Measurements from ENCODE around the gene PITHD1.
"Not testable (repeated sequence)": the region's sequence is repeated elsewhere in the genome, so short reads cannot be mapped to it uniquely, and the experiment has no call there.

The PITHD1 gene

GRCh38 chr1:23799570-23800399 lies 21.6 kb downstream of the PITHD1 start:
- DNase-seq, result peak; percentile 45

GRCh38 chr1:23800400-23801337 lies 22.5 kb downstream of the PITHD1 start, which contains the start of gene GALE:
TSS of gene GALE (minus strand) at chr1:23800754. CDS start at chr1:23799007, 1,747 bp downstream.
- peak; percentile 93 for DNase-seq

- no peak for DNase-seq
These were observed 23.1 kb downstream of the PITHD1 start for GRCh38 chr1:23801338-23801748.

- no peak for DNase-seq
These were observed 23.7 kb downstream of the PITHD1 start for GRCh38 chr1:23801876-23802275.

- not testable (repeated sequence) for DNase-seq
These were observed 24.7 kb downstream of the PITHD1 start for GRCh38 chr1:23802809-23803342.

GRCh38 chr1:23803674-23804073 lies 25.5 kb downstream of the PITHD1 start:
- no peak for DNase-seq

GRCh38 chr1:23804183-23804835 lies 26.1 kb downstream of the PITHD1 start:
- DNase-seq, result no peak

GRCh38 chr1:23805025-23805424 lies 26.8 kb downstream of the PITHD1 start:
- no peak for DNase-seq

- no peak for DNase-seq
These were observed 28.1 kb downstream of the PITHD1 start for GRCh38 chr1:23806280-23806679.

GRCh38 chr1:23807453-23807852 lies 29.2 kb downstream of the PITHD1 start:
- DNase-seq, result no peak

GRCh38 chr1:23809751-23810171 lies 31.5 kb downstream of the PITHD1 start:
- DNase-seq, result peak; percentile 50

GRCh38 chr1:23810818-23811540 lies 32.8 kb downstream of the PITHD1 start:
- DNase-seq, result no peak

GRCh38 chr1:23814016-23814415 lies 35.8 kb downstream of the PITHD1 start:
- no peak for DNase-seq

- no peak for DNase-seq
These were observed 38.1 kb downstream of the PITHD1 start for GRCh38 chr1:23816361-23816760.

GRCh38 chr1:23816906-23817305 lies 38.7 kb downstream of the PITHD1 start:
- no peak for DNase-seq

- no peak for DNase-seq
These were observed 39.4 kb downstream of the PITHD1 start for GRCh38 chr1:23817633-23818032.

- DNase-seq, result no peak
These were observed 45.5 kb downstream of the PITHD1 start for GRCh38 chr1:23823767-23824166.

GRCh38 chr1:23824711-23825075 lies 46.5 kb downstream of the PITHD1 start:
- DNase-seq, result no peak

- DNase-seq, result peak; percentile 86
These were observed 47.0 kb downstream of the PITHD1 start, which contains the start of gene HMGCL for GRCh38 chr1:23825076-23825761. TSS of gene HMGCL (minus strand) at chr1:23825429. CDS start at chr1:23825415, 14 bp downstream.

- no peak for DNase-seq
These were observed 47.7 kb downstream of the PITHD1 start for GRCh38 chr1:23825762-23826522.

- not testable (repeated sequence) for DNase-seq
These were observed 48.4 kb downstream of the PITHD1 start for GRCh38 chr1:23826590-23826989.

All from fibroblast of upper back skin (primary cell).